Measurements from ENCODE around the gene VPS35.

Gene VPS35

DNA sequence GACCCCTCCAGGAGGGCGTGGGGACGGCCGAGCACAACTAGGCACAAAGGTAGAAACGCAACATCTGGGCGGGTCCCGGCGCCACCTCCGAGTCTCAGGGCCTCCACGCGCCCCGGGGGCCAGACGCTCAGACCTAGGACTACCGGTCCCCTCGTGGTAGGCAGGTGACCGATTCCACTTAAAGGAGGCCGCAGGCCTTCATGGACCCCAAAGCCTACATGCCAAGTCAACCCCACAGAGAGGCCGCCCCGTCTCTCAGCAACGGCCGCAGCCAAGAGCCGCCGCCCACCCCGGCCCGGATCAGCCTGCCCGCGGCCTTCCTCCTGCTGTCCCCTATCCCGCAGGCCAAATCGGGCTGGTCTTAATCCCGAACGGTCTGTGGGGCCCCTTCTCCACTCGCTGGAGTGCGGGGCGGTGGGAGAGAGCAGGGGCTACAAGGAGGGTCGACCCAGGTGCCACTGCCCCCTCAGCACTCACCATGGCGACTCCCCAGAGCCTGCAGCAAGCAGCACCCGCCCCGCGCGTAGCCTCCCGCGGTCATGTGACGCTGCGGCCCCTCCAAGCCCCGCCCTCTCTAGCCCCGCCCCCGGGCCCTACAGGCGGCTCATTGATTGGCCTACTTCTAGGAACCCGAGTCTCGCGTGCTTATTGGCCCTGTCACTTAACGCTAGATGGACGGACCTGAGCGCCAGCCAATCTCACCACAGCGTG lies at the start of gene VPS35:
Gene VPS35 (minus strand): TSS at position 525 of the 711 bp plus-strand sequence. CDS start 45 bp downstream, at position 480.
- DNase-seq (ENCODE audit: low spot score) = peak; percentile 99

DNA sequence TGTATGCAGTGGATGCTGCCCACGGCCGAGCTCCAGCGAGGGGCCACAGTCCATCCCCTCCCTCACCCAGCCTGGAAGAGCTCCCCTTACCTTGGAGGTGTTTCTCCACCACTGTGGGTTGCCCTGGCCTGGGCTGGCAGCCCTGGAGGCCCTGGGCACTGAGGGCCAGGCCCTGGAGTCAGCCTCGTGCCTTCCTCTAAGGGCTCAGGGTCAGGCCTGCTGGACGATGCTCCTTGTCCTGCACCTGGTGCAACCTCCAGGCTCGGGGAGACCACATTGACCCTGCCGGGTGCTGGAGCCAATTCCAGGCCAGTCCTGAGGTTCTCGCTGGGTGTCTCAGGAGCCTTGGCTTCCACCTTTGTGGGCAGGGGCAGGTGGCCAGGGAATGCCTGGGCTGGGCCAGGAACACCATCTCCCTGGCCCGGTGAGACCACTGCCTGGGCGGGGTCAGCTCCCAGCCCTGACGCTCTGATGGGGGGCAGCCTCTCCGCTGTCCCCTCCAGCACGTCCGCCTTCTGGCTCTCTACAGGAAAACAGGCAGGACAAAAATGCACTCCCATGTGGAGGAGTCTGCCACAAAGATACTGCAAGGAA lies 48.7 kb upstream of the VPS35 start:
- DNase-seq (ENCODE audit: low spot score) = no peak

- DNase-seq (ENCODE audit: low spot score) = no peak
These were observed 47.7 kb upstream of the VPS35 start for GRCh38 chr16:46736695-46737094.

GRCh38 chr16:46733319-46733830 lies 44.4 kb upstream of the VPS35 start:
- no peak for DNase-seq (ENCODE audit: low spot score)

- DNase-seq (ENCODE audit: low spot score) = no peak
These were observed 43.6 kb upstream of the VPS35 start for GRCh38 chr16:46732561-46732960.

GRCh38 chr16:46731691-46732555 lies 42.9 kb upstream of the VPS35 start:
- no peak for DNase-seq (ENCODE audit: low spot score)

DNA sequence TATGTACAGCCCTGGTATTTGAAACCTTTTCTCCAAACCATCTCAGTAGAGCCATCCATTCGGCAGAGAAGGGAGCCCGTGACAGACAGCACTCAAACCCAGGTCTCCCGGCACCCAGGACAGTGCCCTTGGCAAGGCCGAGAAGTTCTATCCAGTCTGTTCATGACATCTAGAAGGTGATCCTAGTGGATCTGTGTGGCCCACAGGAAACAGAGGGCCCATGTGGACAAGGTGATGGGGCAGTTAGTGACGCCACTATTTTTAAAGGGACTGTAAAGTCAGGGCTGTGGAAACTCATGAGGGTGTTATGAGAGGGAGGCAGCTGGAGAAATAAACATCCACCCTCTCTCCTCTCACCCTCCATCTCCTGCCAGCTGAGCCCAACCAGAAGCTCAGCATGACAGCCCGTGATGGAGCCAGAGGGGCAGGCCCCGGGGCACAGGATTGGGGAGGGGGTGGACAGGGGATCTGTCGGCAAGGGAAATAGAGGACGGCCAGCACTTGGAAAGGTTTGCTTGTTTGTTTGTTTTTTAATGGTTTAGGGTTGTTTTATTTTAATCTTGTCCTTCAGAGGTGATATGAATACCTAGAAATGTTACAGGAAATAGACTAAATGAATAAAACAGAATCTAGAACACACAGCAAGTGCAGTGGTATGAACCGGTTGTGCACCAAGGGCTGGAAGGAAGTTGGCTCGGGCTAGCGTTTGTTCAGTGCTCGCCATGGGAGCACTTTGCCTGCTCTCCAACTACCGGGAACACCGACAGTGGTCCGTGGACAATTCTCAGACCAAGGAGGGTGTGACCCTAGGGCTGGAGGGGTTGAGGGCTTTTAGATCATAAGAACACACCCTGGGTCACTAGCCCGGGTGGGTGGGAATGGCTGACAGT lies 42.1 kb upstream of the VPS35 start:
- DNase-seq (ENCODE audit: low spot score) = no peak

GRCh38 chr16:46730126-46730525 lies 41.1 kb upstream of the VPS35 start:
- no peak for DNase-seq (ENCODE audit: low spot score)

DNA sequence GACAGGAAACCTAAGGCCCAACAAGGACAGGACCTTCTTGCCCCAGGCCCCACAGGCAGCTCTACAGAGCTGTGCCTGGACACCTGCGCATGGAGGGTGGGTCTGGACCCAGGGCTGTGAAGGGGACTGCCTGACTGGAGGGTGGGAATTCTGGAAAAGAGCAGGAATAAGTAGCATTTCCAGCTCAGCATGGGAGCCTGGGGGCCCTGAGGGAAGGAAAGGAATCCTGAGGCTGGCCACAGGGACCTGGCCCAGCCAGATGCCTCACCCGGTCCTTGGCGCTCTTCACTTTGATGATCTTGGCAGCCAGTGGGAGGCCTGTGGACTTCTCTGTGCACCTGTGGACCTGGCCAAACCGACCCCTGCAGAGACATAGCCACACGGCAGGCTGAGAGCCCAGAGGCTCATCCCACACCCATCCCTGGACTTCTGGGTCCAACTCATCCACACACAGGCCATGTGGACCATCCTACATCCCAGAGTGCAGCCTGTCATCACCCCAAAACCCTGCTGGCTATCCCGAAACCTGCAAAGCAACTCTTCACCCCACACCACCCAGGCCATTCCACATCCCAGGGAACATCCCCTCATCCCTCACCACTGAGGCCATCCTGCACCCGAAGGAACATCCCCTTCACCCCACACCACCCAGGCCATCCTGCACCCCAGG lies 40.5 kb upstream of the VPS35 start:
- DNase-seq (ENCODE audit: low spot score) = no peak

DNA sequence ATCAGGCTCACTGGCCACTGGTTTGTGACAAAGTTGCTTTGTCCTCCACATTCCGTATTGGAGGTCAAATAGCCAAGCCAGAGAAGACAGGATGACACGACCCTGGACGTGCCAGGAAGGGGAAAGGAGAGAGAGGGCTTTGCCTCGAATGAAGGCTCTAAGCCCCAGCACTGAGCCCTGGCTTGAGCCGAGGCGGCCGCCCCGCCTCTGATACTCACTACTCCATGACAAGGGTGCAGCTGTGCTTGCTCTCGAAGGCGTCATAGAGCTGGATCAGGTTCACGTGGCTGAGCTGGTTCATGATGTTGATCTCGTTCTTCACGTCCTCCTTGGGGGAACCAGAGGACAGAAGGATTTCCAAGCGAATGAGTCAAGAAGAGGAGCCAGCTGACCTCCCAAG lies 39.8 kb upstream of the VPS35 start:
- no peak for DNase-seq (ENCODE audit: low spot score)

GRCh38 chr16:46727630-46728029 lies 38.7 kb upstream of the VPS35 start:
- no peak for DNase-seq (ENCODE audit: low spot score)

GRCh38 chr16:46727184-46727583 lies 38.2 kb upstream of the VPS35 start:
- no peak for DNase-seq (ENCODE audit: low spot score)

GRCh38 chr16:46721885-46722284 lies 32.9 kb upstream of the VPS35 start:
- no peak for DNase-seq (ENCODE audit: low spot score)

GRCh38 chr16:46720619-46721018 lies 31.6 kb upstream of the VPS35 start:
- DNase-seq (ENCODE audit: low spot score) = no peak

DNA sequence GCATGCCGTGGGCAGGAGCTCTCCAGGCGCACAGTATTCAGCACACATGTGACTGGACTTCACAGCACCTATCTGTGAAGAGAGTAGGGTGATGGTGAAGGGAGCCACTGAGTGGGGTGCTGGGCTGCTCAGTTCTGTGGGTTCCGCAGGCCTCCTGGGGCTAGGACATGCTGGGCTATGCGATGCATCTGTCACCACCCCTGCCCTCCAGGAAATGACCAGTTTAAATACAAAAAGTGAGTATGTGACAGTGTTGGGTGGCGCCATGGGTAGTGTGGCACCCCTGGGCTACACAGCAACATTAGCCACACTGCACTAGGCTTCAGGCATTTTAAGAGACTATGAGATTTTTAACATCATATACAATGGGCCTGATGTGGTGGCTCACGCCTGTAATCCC lies 30.6 kb upstream of the VPS35 start:
- DNase-seq (ENCODE audit: low spot score) = no peak

DNA sequence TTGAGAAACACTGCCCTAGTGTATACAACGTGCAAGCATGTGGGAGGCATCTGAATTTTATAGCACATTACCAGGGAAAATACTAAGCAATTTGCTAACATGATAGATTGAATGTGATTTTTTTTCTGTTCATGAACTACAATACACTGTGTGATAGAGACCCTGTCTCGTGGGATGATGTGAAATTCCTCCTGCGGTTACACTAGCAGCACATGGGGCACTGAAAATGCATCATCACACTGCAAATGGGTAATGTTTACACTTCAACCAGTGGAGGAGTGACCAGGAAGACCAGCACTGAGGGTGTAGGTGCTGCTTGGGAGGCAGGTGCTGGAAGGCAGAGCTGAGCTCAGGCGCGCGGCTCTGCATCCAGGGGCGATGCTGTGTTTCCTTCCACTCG lies 29.2 kb upstream of the VPS35 start:
- no peak for DNase-seq (ENCODE audit: low spot score)

- no peak for DNase-seq (ENCODE audit: low spot score)
These were observed 28.7 kb upstream of the VPS35 start for GRCh38 chr16:46717692-46718091.

DNA sequence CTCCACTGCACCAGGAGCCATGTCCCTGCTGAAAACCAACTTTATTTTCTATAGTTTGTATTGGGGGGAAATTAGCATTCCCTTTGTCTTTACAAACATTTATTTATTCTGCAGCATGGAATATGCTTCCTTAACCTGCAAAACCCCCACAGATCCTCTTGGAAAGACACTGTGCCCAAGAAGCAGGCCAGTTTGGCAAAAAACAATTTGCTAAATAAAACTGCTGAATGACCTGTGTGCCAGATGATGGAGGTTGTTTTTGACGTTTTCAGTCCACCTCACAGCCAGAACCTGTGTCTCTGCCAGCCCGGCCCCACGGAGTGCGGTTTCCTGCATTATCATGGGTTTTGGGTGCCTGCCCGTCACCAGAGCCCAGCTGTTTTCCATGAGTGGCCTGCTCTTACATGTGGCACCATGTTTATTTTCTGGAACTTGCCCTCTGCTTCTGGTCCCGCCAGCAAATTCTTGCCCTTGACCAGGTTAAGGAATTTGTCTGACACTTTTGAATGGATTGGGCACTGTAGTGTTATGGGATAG lies 26.9 kb upstream of the VPS35 start:
- no peak for DNase-seq (ENCODE audit: low spot score)

DNA sequence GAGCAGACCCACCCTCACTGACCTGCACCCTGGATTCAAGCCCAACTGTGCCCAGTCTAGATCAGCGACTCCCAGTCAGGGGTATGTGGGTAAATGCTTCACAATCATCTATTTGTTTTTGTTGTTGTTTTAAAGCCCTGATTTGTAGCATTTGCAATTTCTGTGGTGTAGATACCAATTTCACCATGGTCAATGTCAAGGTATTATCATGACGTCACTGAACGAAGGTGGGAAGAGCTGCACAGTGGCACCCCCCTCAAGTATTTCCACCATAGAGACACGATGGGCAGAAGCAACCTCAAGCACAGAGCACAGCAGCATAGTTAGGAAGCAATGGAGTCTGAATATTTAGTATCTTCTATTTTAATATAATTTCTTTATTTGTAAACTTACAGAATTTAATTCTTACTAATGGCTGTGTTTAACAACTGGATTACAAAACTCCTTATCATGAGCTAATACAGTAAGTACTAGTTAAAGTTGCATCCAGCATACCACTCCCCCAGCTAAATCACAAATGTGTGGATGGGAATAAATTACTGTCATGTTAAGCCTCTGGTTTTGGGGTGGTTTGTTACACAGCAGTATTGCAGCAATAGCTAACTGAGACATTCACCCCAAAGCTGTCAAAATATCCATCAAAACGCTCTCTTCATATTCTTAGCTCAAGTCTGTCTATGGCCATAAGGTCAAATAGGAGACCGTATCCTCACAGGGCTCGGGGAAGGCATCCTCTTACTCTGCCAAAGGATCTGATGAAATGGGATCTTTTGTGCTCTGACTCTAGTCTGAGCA lies 26.0 kb upstream of the VPS35 start:
- DNase-seq (ENCODE audit: low spot score) = no peak

DNA sequence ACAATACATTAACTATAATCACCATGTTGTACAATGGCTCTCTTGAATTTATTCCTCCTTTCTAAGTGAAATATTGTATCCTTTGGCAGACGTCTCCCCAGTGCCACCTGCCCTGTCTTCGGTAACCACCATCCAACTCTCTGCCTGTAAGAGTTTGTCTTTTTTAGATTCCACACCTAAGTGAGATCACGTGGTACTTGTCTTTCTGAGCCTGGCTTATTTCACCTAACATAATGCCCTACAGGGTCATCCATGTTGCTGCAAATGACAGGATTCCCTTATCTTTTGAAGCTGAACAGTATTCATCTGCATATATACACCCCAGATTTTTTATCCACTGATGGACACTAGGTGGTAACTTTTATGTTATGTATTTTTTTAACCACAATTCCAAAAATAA lies 24.7 kb upstream of the VPS35 start:
- no peak for DNase-seq (ENCODE audit: low spot score)
